ENCODE results near the gene SAMD15.
"Not testable (repeated sequence)": the region's sequence is repeated elsewhere in the genome, so short reads cannot be mapped to it uniquely, and the experiment has no call there.

The SAMD15 gene

DNA sequence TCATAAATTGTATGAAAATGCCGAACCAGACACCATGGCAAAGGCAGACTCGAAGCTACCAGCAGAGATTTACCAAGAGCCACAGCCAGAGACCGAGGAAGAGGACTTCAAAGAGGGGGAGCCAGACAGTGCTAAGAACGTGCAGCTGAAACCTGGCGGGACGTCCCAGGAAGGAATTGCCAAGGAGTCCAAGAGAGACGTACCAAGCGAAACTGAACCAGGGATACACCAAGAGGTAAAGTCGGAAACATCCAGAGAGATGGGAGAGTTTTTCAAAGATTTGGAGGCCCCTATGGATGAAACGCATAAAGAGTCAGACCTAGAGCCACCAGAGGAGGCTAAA lies 294 bp downstream of the SAMD15 start:
- DNase-seq, result no peak

- no peak for DNase-seq
Observed at GRCh38 chr14:77378701-77379100, 1.5 kb downstream of the SAMD15 start.

DNA sequence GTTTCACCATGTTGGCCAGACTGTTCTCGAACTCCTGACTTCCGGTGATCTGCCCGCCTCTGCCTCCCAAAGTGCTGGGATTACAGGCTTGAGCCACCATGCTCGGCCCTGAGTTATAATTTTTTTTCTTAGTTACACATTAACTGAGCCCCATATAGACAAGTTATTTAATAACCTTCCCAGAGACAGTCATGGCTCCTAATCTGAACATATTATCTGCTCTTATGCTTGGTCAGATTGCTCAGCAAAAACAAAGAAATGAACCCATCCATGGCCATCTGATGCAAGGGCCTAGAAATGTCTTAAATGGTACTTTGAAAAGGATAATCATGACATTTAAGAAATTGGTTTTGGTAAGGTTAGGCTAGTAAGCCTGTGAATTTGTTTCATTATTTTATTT lies 13.0 kb downstream of the SAMD15 start:
- no peak for DNase-seq

- no peak for DNase-seq
Observed at GRCh38 chr14:77400216-77400615, 23.0 kb downstream of the SAMD15 start.

DNA sequence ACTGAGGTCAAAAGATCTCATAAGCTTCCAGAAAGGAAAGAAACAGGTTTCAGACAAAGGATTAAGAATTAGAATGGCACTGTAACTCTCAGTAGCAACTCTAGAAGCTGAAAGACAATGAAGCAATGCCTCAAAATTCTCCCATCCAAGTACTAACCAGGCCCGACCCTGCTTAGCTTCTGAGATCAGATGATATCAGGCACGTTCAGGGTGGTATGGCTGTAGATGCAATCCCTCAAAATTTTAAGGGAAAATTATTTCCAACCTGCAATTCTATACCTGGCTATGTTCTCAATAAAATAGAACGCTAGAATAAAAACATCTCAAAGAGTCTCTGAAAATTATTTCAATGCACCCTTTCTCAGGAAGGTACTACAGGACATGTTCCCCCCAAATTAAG lies 26.6 kb downstream of the SAMD15 start:
- DNase-seq, result no peak

- no peak for DNase-seq
Observed at GRCh38 chr14:77406086-77406485, 28.9 kb downstream of the SAMD15 start.

GRCh38 chr14:77406718-77407117 lies 29.5 kb downstream of the SAMD15 start:
- DNase-seq, result no peak

DNA sequence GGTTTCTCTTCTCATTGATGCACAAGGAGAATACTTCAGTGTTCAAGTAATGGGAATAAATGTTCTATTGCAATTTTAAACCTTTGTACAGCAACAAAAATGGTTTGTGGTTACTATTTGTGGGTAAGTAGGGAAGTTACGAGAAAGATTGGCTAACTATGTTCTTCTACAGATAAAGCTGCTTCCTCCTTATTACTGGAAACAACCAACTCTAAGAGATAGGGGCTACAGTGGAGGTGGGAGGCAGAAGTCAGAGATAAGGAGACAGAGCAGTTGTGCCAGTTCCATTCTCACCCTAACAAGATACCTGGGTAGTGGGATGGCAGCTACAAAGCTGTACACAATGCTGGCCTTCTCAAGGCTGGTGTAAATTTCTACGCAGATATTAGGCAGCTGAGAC lies 30.0 kb downstream of the SAMD15 start:
- no peak for DNase-seq

- peak in 1 of 2 experiments; percentile 28 for DNase-seq
Observed at GRCh38 chr14:77409131-77409533, 32.0 kb downstream of the SAMD15 start.

DNA sequence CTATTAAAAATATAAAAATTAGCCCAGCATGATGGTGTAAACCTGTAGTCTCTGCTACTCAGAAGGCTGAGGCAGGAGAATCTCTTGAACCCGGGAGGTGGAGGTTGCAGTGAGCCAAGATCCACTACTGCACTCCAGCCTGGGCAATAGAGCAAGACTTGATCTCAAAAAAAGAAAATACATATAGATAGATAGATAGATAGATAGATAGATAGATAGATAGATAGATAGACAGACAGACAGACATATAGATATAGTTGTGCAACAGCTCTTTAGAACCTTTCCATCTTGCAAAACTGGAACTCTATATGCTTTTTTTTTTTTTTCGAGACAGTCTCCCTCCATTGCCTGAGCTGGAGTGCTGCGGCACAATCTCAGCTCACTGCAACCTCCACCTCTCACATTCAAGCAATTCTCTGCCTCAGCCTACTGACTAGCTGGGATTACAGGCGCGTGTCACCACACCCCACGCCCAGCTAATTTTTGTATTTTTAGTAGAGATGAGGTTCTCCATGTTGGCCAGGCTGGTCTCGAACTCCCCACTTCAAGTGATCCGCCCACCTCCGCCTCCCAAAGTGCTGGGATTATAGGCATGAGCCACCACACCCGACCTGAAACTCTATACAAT lies 38.3 kb downstream of the SAMD15 start:
- not testable (repeated sequence) for DNase-seq

- DNase-seq, result not testable (repeated sequence)
Observed at GRCh38 chr14:77416098-77416497, 38.9 kb downstream of the SAMD15 start.

GRCh38 chr14:77416836-77417235 lies 39.7 kb downstream of the SAMD15 start:
- DNase-seq, result no peak

DNA sequence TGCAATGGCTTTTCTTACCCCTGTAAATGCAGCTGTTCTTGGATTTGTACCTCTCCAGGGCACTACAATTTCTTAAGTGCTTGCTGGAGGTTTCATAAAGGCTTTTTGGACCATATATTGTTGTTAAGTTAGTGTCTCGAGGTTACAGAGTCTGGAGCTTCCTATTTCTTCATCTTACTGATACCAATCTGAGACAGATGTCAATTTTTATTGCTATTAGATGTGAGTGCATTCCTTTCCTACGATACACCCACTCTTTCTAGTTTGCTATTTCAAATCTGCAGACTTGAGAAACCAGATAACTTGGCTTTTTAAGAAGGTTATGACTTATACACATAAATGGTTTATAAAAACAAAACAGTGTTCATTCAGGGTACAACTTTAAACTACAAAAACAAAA lies 44.0 kb downstream of the SAMD15 start:
- DNase-seq, result no peak

GRCh38 chr14:77423423-77423822 lies 46.2 kb downstream of the SAMD15 start, which contains the start of gene NOXRED1:
Gene NOXRED1, minus strand, starts transcription at chr14:77423523. Its CDS starts 634 bp downstream, at chr14:77422889.
- DNase-seq, result no peak

- DNase-seq, result no peak
Observed at GRCh38 chr14:77424862-77425261, 47.7 kb downstream of the SAMD15 start.

DNA sequence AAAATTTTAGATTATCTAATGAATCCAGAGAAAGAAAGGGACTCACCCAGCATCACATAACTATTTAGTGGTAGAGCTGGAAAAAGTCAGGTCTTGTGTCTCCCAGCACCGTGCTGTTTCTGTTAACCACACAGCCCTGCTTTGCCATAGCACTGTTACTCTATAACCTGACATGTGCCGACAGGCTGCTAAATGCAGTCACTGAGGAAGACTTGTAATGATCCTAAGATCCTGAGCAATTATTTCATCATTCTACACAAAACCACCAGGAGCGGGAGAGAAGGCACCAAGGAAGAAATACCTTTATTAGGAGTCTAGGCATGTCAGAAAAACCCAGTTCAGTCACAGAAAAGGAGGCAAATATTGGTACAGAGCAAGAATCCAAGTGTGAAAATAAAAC lies 49.2 kb downstream of the SAMD15 start:
- no peak for DNase-seq

DNA sequence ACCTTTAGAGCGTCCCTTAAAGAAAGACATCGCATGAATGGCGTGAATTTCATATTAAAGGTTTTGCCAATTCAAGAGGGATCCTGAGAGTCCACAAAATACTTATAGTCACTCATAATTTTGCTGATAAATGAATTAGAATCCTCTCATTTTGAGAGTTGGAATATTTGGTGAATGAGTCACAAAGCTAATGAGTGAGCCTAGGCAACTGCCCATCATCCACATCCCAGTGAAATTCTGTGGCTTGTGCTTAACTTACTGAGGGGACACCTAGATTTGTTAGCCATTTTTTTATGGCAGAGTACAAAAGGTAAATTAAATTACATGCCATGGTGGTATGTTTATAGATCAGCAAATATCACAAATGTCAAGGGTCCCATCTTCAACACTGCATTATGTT lies 58.9 kb downstream of the SAMD15 start:
- DNase-seq, result no peak

DNA sequence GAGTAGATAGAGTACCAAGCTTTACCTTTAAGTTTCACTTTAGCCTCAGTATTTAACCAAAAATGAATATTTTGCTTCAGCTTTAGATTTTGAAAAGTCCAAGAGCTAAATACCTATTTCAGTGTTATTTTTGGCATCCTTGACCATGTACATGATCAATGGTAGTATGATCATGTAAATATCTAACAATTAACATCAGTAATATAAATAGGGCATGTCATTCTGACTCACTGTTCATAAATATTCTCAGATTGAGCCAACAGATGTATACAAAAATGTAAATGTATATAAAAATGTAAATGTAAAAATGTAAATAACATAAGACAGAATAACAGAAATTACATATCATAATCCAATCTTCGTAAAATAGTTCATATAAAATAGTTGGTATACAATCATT lies 61.4 kb downstream of the SAMD15 start:
- DNase-seq, result no peak

GRCh38 chr14:77439861-77440260 lies 62.7 kb downstream of the SAMD15 start:
- DNase-seq, result no peak

All from NCI-H446 (cell line).